AG04449 (cell line): Measurements from ENCODE around the gene CASP5.

ENCODE experiments used
- CTCF ChIA-PET: fragments of 350-600 bp; formaldehyde crosslinking; extraction: SDS; loops from one replicate; lab custom pipeline; 2021; ENCODE audit warnings: antibody characterized with exemption; lab: Yijun Ruan, JAX
- POLR2A ChIA-PET: fragments of 400-600, 350-600 bp; formaldehyde crosslinking; extraction: SDS; loops from one replicate; lab custom pipeline; 2020; ENCODE audit warnings: antibody characterized with exemption, inconsistent platforms; lab: Yijun Ruan, JAX
- DNase-seq: peaks from one replicate; pipeline ENCODE4 v3.0.0-alpha.2; 2010; ENCODE audit warnings: low read depth, low spot score
- H3K4me3 ChIP-seq: 2 replicates; pipeline ENCODE4 v1.5.1; 2011; ENCODE audit warnings: low read depth, mild to moderate bottlenecking, control low read depth, low read length
- TF ChIP-seq, protein P1 (sequence below): IDR thresholded peaks from one replicate; pipeline ENCODE4 v1.5.1; 2011; ENCODE audit warnings: mild to moderate bottlenecking, moderate library complexity, low read length, control low read depth, inconsistent platforms; ENCODE audit not compliant: insufficient read depth; ENCODE audit errors: missing control alignments

The CASP5 gene

DNA sequence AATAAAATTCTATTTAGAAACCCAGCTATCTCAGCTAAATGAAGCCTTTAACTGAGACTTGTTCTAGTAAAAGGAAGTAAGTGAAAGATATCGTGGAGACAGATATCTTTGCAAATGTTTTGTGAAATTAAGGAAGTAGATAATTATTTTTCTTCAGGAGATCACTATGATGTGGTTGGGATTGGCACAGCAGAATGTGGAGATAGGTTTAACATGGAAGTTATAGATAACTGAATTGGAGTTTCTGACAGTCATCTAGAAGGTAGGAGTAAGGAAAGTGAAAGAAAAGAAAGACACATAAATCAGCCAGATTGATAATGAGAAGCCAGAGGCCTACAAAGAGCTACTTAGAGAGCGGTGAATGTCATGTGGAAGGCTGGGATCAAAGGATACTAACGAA, 4.7 kb upstream of the CASP5 start:
- DNase-seq: no peak
- ChIA-PET POLR2A (no interaction called here), CTCF (no interaction called here)
- no peak overlapping the region for H3K4me3 ChIP-seq
- TF ChIP-seq, protein P1, sequence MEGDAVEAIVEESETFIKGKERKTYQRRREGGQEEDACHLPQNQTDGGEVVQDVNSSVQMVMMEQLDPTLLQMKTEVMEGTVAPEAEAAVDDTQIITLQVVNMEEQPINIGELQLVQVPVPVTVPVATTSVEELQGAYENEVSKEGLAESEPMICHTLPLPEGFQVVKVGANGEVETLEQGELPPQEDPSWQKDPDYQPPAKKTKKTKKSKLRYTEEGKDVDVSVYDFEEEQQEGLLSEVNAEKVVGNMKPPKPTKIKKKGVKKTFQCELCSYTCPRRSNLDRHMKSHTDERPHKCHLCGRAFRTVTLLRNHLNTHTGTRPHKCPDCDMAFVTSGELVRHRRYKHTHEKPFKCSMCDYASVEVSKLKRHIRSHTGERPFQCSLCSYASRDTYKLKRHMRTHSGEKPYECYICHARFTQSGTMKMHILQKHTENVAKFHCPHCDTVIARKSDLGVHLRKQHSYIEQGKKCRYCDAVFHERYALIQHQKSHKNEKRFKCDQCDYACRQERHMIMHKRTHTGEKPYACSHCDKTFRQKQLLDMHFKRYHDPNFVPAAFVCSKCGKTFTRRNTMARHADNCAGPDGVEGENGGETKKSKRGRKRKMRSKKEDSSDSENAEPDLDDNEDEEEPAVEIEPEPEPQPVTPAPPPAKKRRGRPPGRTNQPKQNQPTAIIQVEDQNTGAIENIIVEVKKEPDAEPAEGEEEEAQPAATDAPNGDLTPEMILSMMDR: no peak

DNA sequence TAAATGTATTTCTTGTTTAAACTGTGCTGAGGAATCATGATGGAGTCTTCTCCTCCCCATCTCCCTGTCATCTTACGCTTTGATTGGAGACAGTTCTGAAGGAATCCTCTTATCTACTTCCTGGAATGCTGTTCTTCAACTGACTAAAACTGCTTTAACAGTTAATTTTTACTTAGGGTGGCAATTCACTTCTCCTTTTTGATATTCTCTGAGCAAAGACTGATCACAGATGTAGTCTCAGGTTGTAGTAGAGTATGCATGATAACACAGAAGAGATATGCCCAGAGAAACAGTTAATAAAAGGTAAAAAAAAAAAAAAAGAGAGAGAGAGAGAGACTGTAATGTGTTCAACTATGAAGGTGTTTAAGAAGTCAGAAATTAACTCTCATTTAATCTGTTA, 1.4 kb upstream of the CASP5 start:
- TF ChIP-seq, protein P1: no peak
- no peak overlapping the region for H3K4me3 ChIP-seq
- ChIA-PET CTCF (no interaction called here), POLR2A (no interaction called here)
- no peak for DNase-seq

DNA sequence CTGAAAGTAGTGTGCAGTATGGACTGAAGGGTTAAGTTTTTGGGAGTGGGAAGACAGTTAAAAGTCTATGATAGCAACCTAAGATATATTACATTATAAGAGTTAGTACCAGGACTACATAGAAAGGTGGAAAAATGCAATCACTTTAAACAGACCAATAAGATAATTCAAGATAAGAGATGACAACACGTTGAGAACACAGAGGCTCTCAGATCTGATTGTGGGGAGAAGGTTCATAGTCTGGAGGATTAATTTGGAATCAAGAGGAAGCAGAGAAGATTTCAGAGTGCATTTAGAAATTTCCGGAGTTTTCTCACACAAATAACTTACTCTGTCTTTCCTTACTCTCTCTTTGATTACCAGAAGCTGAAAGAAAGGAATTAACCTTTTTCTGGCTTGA, 441 bp downstream of the CASP5 start:
- no peak for DNase-seq
- no peak overlapping the region for H3K4me3 ChIP-seq
- POLR2A ChIA-PET: no interaction called here
- TF ChIP-seq, protein P1: no peak
- CTCF ChIA-PET: no interaction called here

DNA sequence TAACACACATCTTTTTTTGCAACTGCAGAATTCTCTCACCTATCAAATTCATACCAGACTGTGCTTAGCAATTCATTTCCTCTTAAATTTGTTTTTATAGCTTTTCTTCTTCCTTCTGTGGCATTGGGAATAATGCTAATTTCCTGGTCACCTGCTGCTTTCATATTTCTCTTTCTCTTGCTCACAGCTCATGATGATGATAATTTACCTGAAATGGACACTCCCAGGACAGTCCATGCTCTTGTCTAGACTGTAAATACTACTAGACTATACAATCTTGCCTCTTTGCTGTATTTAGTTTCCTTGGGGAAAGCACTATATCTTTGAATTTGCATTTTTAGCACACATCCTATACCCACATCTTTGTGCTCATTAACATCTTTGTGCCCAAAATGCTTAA, 15.5 kb downstream of the CASP5 start:
- CTCF ChIA-PET: no interaction called here
- no peak overlapping the region for H3K4me3 ChIP-seq
- no peak for DNase-seq
- TF ChIP-seq, protein P1: no peak
- POLR2A ChIA-PET: no interaction called here

DNA sequence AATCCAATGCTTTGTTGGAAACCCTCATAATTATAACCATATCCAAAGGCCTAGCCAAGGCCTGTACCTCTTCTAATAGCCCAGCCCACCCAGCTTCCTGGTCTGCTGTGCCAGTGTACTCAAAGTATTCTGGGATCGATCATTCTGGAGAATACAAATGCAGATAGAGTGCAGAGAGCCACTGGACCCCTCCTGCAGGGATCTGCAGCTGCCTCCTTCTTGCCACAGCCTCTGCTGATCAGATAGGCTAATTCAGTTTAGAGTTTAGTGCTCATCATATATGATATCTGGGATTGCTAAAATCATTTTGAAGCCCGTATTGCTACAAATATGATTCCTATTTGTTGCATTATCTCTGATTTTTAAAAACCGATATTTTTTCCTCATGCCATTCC, 17.5 kb downstream of the CASP5 start:
- H3K4me3 ChIP-seq: no peak overlapping the region
- TF ChIP-seq, protein P1: no peak
- no peak for DNase-seq
- ChIA-PET CTCF (no interaction called here), POLR2A (no interaction called here)

DNA sequence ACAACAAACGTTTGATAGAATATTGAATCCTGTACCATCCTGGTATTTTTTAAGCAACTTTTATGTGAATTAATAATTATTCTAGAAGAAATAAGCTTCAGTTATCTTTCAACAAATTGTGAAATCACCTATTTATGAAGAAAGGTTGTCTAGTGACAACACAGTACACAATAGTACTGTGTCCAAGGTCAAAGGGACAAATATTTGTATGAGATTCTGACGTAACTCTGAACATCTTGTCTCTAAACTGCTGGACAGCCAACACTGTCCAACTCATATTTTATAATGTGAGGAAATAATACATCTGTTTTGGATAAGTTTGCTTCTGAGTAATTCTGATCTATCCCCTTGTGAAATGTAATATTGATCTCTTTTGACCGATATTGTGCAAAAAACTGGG, 18.9 kb downstream of the CASP5 start:
- POLR2A ChIA-PET: no interaction called here
- CTCF ChIA-PET: no interaction called here
- DNase-seq: no peak
- TF ChIP-seq, protein P1: no peak
- no peak overlapping the region for H3K4me3 ChIP-seq
